ENCODE measurements around the gene THOP1. TPM values are rescaled to one million over a fixed set of nuclear protein-coding genes. Genes with fewer than 3 reads are reported as not detected.

The THOP1 gene
- total and polyA plus RNA-seq, 2 donors from 2014 or later = 36.8 to 42.9 TPM

- Histone ChIP-seq H3K4me3 (ENCODE audit: low read length in 3 of 3) (peak within 1 kb of the TSS; percentile 80 to 90 (median 90)), H3K9ac (ENCODE audit: low read length in 3 of 3) (peak within 1 kb of the TSS; percentile 71 to 93 (median 79)), H3K36me3 (ENCODE audit: control insufficient read depth in 2 of 3, insufficient read depth in 3 of 3, low read length in 3 of 3) (no peaks in the 10 kb centered on the region), H3K4me1 (ENCODE audit: control insufficient read depth in 2 of 3, insufficient read depth in 2 of 3, low read depth in 1 of 3, low read length in 3 of 3) (peaks cover 0 to 28% (median 15%) of the 10 kb centered on the region in 3 donors), H3K27ac (ENCODE audit: low read depth in 2 of 2, low read length in 2 of 2) (peak within 1 kb of the TSS; percentile 81 to 86), H3K27me3 (ENCODE audit: control insufficient read depth, insufficient read depth, low read length) (no peaks in the 10 kb centered on the region), H3K9me3 (ENCODE audit: control insufficient read depth in 2 of 3, insufficient read depth in 1 of 3, low read length in 3 of 3) (no peaks in the 10 kb centered on the region)
- peak; percentile 99 to 100 (median 99) for DNase-seq
- FAIRE-seq = peak; percentile 97
- TF ChIP-seq CTCF (IDR thresholded peaks at IDR 0.05; ENCODE audit: borderline replicate concordance, extremely low read depth, insufficient read depth) = peak; percentile 22
- intact Hi-C loops (cut with DNase I) = no loop called here
These were observed 2.1 kb upstream of the THOP1 start, which contains the start of gene SGTA for GRCh38 chr19:2782936-2783780. SGTA (minus strand) TSS chr19:2783273; CDS start chr19:2769068, 14,205 bp downstream.

GRCh38 chr19:2783781-2784145 is 1.5 kb upstream of the THOP1 start:
- FAIRE-seq = no peak
- Histone ChIP-seq H3K27ac (ENCODE audit: low read depth in 2 of 2, low read length in 2 of 2) (peak overlapping the region; percentile 60 to 82), H3K4me1 (ENCODE audit: control insufficient read depth in 2 of 3, insufficient read depth in 2 of 3, low read depth in 1 of 3, low read length in 3 of 3) (peaks cover 0 to 28% (median 15%) of the 10 kb centered on the region in 3 donors), H3K36me3 (ENCODE audit: control insufficient read depth in 2 of 3, insufficient read depth in 3 of 3, low read length in 3 of 3) (no peaks in the 10 kb centered on the region), H3K9me3 (ENCODE audit: control insufficient read depth in 2 of 3, insufficient read depth in 1 of 3, low read length in 3 of 3) (no peaks in the 10 kb centered on the region), H3K4me3 (ENCODE audit: low read length in 3 of 3) (peak overlapping the region; percentile 36 to 73 (median 40)), H3K9ac (ENCODE audit: low read length in 3 of 3) (peak overlapping the region in 1 of 3 donors; percentile 32), H3K27me3 (ENCODE audit: control insufficient read depth, insufficient read depth, low read length) (no peaks in the 10 kb centered on the region)
- no peak for DNase-seq
- intact Hi-C loops (cut with DNase I) = no loop called here
- no peak for TF ChIP-seq CTCF (IDR thresholded peaks at IDR 0.05; ENCODE audit: borderline replicate concordance, extremely low read depth, insufficient read depth)

DNA sequence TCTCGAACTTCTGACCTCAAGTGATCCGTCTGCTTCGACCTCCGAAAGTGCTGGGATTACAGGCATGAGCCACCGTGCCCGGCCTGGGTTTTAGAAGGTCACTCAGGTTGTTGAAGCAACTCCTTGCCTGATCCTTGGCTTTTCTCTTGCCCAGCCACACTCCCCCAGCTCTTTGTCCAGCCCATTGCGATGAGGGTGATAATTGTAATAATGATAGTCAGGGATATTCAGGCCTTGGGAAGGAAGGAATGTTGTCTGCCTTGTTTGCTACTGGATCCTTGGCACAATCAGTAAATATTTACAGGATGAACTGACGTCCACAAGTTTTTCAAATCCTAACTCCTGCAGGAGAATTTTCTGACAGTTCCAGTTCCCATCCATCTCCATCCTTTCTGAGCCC is 1.8 kb downstream of the THOP1 start:
- no peaks in the 10 kb centered on the region for H3K27me3 ChIP-seq (ENCODE audit: control insufficient read depth, insufficient read depth, low read length)
- TF ChIP-seq CTCF (IDR thresholded peaks at IDR 0.05; ENCODE audit: borderline replicate concordance, extremely low read depth, insufficient read depth) = no peak
- H3K4me3 ChIP-seq (ENCODE audit: low read length in 3 of 3) = no peak overlapping the region
- intact Hi-C loops (cut with DNase I) = no loop called here
- no peak for DNase-seq
- no peak overlapping the region for H3K9ac ChIP-seq (ENCODE audit: low read length in 3 of 3)
- H3K4me1 ChIP-seq (ENCODE audit: control insufficient read depth in 2 of 3, insufficient read depth in 2 of 3, low read depth in 1 of 3, low read length in 3 of 3) = peaks cover 0 to 12% (median 7%) of the 10 kb centered on the region in 3 donors
- no peaks in the 10 kb centered on the region for H3K9me3 ChIP-seq (ENCODE audit: control insufficient read depth in 2 of 3, insufficient read depth in 1 of 3, low read length in 3 of 3)
- no peak for FAIRE-seq
- H3K27ac ChIP-seq (ENCODE audit: low read depth in 2 of 2, low read length in 2 of 2) = no peak overlapping the region
- no peaks in the 10 kb centered on the region for H3K36me3 ChIP-seq (ENCODE audit: control insufficient read depth in 2 of 3, insufficient read depth in 3 of 3, low read length in 3 of 3)
